KBM-7 (cell line): ENCODE results near the gene CFAP69.
"Not testable (repeated sequence)": the region's sequence is repeated elsewhere in the genome, so short reads cannot be mapped to it uniquely, and the experiment has no call there.

ENCODE experiments used
- DNase-seq: peaks from one replicate; pipeline ENCODE4 v3.0.0-alpha.2; 2015
- in situ Hi-C: fragments of 300-500 bp; cut with MboI; formaldehyde crosslinking; loops from 2 replicates; pipeline ENCODE4 v1.14.3; 2020; ENCODE audit warnings: low sequenced_read_pairs, low pct_unique_long_range_greater_than_20kb, mixed read lengths

CFAP69 gene

GRCh38 chr7:90320418-90320800 lies 75.4 kb downstream of the CFAP69 start:
- no peak for DNase-seq
- in situ Hi-C loops: no loop called here

DNA sequence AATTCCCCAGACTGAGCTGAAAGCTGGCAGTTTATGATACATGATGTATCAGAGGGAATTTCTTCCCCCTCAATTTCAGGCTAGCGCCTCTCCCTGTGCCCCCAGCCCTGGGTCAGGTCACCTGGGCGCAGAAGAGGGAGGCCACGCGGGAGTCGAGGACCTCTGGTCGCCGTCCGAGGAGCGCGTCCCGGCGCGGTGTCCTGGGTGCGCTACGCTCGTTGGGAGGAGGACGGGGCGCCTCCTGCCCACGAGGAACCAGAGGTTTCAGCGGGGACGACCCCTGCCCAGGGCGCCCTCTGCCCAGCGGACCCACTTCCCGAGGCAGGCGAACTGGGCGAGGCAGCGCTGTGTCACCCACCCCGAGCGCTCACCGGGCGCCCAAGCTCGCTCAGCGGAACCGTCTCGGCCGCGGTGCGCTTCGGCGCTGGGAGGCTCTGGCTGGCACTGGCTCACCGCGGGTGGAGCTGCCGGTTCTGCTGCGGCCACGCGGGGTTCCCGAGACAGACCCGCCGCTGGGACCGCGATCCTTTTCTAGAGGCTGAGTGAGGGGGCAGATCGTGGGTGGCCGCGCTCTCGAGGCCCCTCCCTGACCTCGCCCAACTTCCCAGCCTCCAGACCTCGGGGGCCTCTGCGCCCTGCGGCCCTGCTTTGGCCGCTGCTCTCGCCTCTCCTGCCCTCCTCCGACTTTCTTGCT lies 76.0 kb downstream of the CFAP69 start, which contains the start of gene FAM237B:
TSS of gene FAM237B (minus strand) at position 504 of the 694 bp plus-strand sequence. CDS start 1,556 bp downstream, outside the sequence.
- in situ Hi-C loops: no loop called here
- no peak for DNase-seq

GRCh38 chr7:90322837-90323236 lies 77.9 kb downstream of the CFAP69 start:
- no peak for DNase-seq
- in situ Hi-C loops: no loop called here

DNA sequence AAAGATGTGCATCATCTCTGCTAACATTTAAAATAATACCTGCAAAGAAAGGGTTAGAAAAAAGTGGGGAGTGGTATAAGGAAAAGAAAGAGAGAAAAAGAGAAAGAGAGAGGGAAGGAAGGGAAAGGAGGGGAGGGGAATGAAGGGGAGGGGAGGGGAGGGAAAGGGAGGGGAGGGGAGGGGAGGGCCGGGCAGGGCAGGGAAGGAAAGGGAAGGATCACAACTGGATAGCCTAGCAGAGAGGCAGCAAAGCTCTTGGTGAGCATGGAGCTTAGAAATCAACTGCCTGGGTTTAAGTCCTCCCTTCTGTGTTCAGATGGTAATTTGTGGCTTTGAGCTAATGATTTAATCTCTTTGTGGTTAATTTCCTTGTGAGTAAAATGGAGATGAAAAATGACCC lies 81.5 kb downstream of the CFAP69 start:
- no peak for DNase-seq
- in situ Hi-C loops: no loop called here

DNA sequence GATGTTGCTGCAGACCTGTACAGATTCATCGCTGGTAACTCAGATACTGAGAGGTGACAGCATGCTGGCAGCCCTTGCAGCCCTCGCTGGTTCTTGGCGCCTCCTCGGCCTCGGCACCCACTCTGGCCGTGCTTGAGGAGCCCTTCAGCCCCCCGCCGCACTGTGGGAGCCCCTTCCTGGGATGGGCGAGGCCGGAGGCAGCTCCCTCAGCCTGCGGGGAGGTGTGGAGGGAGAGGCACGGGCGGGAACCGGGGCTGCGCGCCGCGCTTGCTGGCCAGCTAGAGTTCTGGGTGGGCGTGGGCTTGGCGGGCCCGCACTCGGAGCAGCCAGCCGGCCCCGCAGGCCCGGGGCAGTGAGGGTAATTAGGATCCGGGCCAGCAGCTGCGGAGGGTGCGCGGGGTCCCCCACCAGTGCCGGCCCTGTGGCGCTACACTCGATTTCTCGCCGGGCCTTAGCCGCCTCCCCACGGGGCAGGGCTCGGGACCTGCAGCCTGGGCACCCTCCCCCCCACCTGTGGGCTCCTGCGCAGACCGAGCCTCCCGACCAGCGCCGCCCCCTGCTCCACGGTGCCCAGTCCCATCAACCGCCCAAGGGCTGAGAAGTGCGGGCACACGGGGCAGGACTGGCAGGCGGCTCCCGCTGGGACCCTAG lies 89.3 kb downstream of the CFAP69 start:
- in situ Hi-C loops: no loop called here
- no peak for DNase-seq

DNA sequence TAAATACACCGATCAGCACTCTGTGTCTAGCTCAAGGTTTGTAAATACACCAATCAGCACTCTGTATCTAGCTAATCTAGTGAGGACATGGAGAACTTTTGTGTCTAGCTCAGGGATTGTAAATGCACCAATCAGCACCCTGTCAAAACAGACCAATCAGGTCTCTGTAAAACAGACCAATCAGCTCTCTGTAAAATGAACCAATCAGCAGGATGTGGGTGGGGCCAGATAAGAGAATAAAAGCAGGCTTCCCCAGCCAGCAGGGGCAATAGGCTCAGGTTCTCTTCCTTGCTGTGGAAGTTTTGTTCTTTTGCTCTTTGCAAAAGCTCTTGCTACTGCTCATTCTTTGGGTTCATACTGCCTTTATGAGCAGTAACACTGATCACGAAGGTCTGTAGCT lies 90.0 kb downstream of the CFAP69 start:
- in situ Hi-C loops, DNase-seq: not testable (repeated sequence)

DNA sequence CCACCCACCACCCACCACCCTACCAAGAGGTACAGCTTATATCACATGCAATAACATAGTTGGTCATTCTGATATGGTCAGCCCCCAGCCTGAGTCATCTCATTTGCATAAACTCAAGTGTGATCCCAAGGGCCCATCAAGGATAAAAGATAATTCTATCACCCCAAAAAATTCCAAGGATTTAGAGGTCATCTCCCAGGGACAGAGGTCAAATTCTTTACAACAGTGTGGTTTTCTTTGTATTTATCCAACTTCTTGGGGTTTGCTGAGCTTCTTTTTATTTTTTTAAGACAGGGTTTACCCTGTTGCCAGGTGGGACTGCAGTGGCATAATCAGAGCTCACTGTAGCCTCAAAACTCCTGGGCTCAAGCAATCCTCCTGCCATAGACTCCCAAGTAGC lies 92.1 kb downstream of the CFAP69 start:
- DNase-seq: no peak
- in situ Hi-C loops: no loop called here

GRCh38 chr7:90345016-90345415 lies 100.0 kb downstream of the CFAP69 start:
- in situ Hi-C loops: no loop called here
- DNase-seq: no peak

- DNase-seq: peak; percentile 30
- in situ Hi-C loops: no loop called here
Measured at GRCh38 chr7:90345595-90346335, 100.8 kb downstream of the CFAP69 start.

- in situ Hi-C loops: no loop called here
Measured at GRCh38 chr7:90346336-90347125, 101.6 kb downstream of the CFAP69 start, which contains the start of gene GTPBP10. Gene GTPBP10 (plus strand): TSS chr7:90346716. CDS start chr7:90346742, 26 bp downstream.

DNA sequence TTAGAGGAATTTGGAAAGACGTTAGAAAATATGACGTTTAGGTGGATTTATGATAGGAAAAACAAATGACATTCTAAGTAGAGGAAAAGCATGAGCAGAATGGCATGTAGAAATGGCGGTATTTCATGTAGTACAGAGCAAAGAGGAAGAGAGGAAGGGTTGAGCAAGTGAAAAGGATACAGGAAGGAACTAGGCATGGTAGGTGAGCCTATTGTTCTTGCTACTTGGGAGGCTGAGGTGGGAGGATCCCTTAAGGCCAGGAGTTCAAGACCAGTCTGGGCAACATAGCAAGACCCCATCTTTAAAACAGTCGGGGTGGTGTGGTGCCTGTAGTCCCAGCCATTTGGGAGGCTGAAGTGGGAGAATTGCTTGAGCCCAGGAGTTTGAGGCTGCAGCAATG lies 102.8 kb downstream of the CFAP69 start:
- in situ Hi-C loops: no loop called here
- peak; percentile 44 for DNase-seq

More at GRCh38 chr7:90346336-90347125, 101.6 kb downstream of the CFAP69 start, which contains the start of gene GTPBP10:
- peak; percentile 97 for DNase-seq

DNA sequence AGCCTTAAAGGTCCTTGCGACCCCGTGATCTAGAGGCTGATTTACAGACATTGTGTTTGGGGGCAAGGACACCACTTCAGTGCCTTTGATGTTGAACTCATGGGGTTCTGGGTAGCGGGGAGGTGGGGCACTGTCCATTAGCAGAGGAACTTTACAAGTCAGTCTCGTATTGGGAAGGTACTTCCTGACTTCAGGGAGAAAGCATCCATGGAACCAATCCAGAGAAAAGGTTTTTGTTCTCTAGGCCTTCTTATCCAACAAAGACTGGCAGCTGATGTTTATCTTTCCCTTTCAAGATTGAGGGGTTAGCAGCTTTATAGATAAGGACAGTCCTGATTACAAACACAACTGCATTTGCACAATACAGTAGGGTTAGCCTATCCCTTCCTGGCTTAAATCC lies 104.3 kb downstream of the CFAP69 start:
- DNase-seq: no peak
- in situ Hi-C loops: no loop called here

- DNase-seq, in situ Hi-C loops: not testable (repeated sequence)
Measured at GRCh38 chr7:90350032-90350431, 105.1 kb downstream of the CFAP69 start.

DNA sequence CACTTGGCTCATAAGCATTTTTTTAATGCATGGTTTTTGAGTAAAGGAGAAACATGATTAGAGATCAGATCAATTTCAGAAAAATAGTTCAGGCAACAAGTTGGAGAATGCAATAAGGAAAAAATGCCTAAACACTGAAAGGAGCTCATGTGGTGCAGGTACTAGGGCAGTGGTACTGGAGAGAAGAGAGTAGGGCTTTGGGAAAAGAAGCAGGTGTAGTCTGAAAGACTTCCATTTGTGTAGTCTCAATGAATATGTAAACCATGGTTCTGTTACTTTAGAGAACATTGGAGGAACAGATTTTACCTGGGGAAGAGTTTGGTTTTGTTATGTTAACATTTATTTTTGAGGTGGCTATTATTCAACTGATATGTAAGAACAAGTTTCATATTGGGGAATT lies 107.0 kb downstream of the CFAP69 start:
- no peak for DNase-seq
- in situ Hi-C loops: no loop called here
